ENCODE measurements around the gene CBR1.

CBR1 gene

GRCh38 chr21:36104317-36105300 is 34.8 kb downstream of the CBR1 start:
- DNase-seq (ENCODE audit: extremely low spot score) = peak; percentile 59
- CTCF ChIA-PET = interaction anchor here (0.6 to 1.0 kb wide), 2 partner anchors 13 to 14 kb away, joined by 4 read pairs; no protein-coding TSS in a partner anchor
- POLR2A ChIA-PET = interaction anchor here (0.6 to 2.1 kb wide), 3 partner anchors 8 to 44 kb away, joined by 3 to 5 read pairs (median 5); partner anchors contain the start of genes CBR1 and SETD4
- TF ChIP-seq ZNF384 (IDR thresholded peaks at IDR 0.05) (no peak), SP1 (IDR thresholded peaks at IDR 0.05) (no peak), ARNT (IDR thresholded peaks at IDR 0.05) (no peak), FOXK2 (IDR thresholded peaks at IDR 0.05) (no peak), FOXM1 (IDR thresholded peaks at IDR 0.05; ENCODE audit: borderline replicate concordance) (no peak), L3MBTL2 (conservative IDR thresholded peaks at IDR 0.05) (no peak), TARDBP (IDR thresholded peaks at IDR 0.05) (no peak), FOXA1 (IDR thresholded peaks at IDR 0.05) (no peak), NFRKB (IDR thresholded peaks at IDR 0.05) (no peak), CTBP1 (IDR thresholded peaks at IDR 0.05; ENCODE audit: borderline replicate concordance) (no peak), LEF1 (IDR thresholded peaks at IDR 0.05; ENCODE audit: borderline replicate concordance) (no peak), HDGF (IDR thresholded peaks at IDR 0.05; ENCODE audit: borderline replicate concordance) (no peak), BHLHE40 (IDR thresholded peaks at IDR 0.05; ENCODE audit: borderline replicate concordance) (no peak), SUZ12 (IDR thresholded peaks at IDR 0.05) (no peak), PKNOX1 (IDR thresholded peaks at IDR 0.05) (no peak), ELF4 (IDR thresholded peaks at IDR 0.05) (no peak)

- ChIA-PET POLR2A (no interaction called here), CTCF (interaction anchor here (0.6 to 1.0 kb wide), 2 partner anchors 13 kb away, joined by 4 read pairs; no protein-coding TSS in a partner anchor)
- no peak for TF ChIP-seq PKNOX1 (IDR thresholded peaks at IDR 0.05)
- TF ChIP-seq FOXM1 (IDR thresholded peaks at IDR 0.05; ENCODE audit: borderline replicate concordance) = no peak
- TF ChIP-seq TARDBP (IDR thresholded peaks at IDR 0.05) = no peak
- TF ChIP-seq LEF1 (IDR thresholded peaks at IDR 0.05; ENCODE audit: borderline replicate concordance) = no peak
- no peak for TF ChIP-seq BHLHE40 (IDR thresholded peaks at IDR 0.05; ENCODE audit: borderline replicate concordance)
- TF ChIP-seq CTBP1 (IDR thresholded peaks at IDR 0.05; ENCODE audit: borderline replicate concordance) = no peak
- no peak for TF ChIP-seq ARNT (IDR thresholded peaks at IDR 0.05)
- no peak for TF ChIP-seq ELF4 (IDR thresholded peaks at IDR 0.05)
- no peak for TF ChIP-seq HDGF (IDR thresholded peaks at IDR 0.05; ENCODE audit: borderline replicate concordance)
- no peak for DNase-seq (ENCODE audit: extremely low spot score)
These were observed 35.6 kb downstream of the CBR1 start for GRCh38 chr21:36105327-36105842.

- no peak for DNase-seq (ENCODE audit: extremely low spot score)
- no peak for TF ChIP-seq BHLHE40 (IDR thresholded peaks at IDR 0.05; ENCODE audit: borderline replicate concordance)
- peak; percentile 54; the same call in 1 of the 2 replicates for TF ChIP-seq PKNOX1 (IDR thresholded peaks at IDR 0.05)
- 0 out of 2 replicates have a peak, but pooled peaks have one; percentile 22 for TF ChIP-seq L3MBTL2 (conservative IDR thresholded peaks at IDR 0.05)
- TF ChIP-seq NFRKB (IDR thresholded peaks at IDR 0.05) = no peak
- TF ChIP-seq SP1 (IDR thresholded peaks at IDR 0.05) = no peak
- ChIA-PET CTCF (no interaction called here), POLR2A (no interaction called here)
These were observed 40.0 kb downstream of the CBR1 start for GRCh38 chr21:36109868-36110267.

GRCh38 chr21:36111238-36111637 is 41.4 kb downstream of the CBR1 start:
- TF ChIP-seq NFRKB (IDR thresholded peaks at IDR 0.05) (no peak), CTBP1 (IDR thresholded peaks at IDR 0.05; ENCODE audit: borderline replicate concordance) (no peak), TARDBP (IDR thresholded peaks at IDR 0.05) (no peak), ARNT (IDR thresholded peaks at IDR 0.05) (no peak), ELF4 (IDR thresholded peaks at IDR 0.05) (no peak), FOXA1 (IDR thresholded peaks at IDR 0.05) (no peak), LEF1 (IDR thresholded peaks at IDR 0.05; ENCODE audit: borderline replicate concordance) (no peak), HDGF (IDR thresholded peaks at IDR 0.05; ENCODE audit: borderline replicate concordance) (no peak), SUZ12 (IDR thresholded peaks at IDR 0.05) (no peak), FOXM1 (IDR thresholded peaks at IDR 0.05; ENCODE audit: borderline replicate concordance) (no peak), BHLHE40 (IDR thresholded peaks at IDR 0.05; ENCODE audit: borderline replicate concordance) (no peak), SP1 (IDR thresholded peaks at IDR 0.05) (no peak), PKNOX1 (IDR thresholded peaks at IDR 0.05) (no peak), L3MBTL2 (conservative IDR thresholded peaks at IDR 0.05) (no peak), ZNF384 (IDR thresholded peaks at IDR 0.05) (no peak), FOXK2 (IDR thresholded peaks at IDR 0.05) (no peak)
- CTCF ChIA-PET = no interaction called here
- no peak for DNase-seq (ENCODE audit: extremely low spot score)
- POLR2A ChIA-PET = interaction anchor here (1.3 kb wide), 1 partner anchor 51 kb away, joined by 5 read pairs; the partner anchor contains the start of gene SETD4
